GM10266 (cell line): Measurements from ENCODE around the gene ASCL2.

Experiments
- DNase-seq: peaks from one replicate; pipeline ENCODE4 v3.0.0; 2012; ENCODE audit errors: extremely low spot score
- CTCF ChIP-seq: IDR thresholded peaks from 2 replicates; pipeline ENCODE4 v1.5.1; 2012; ENCODE audit warnings: mild to moderate bottlenecking, low read depth; ENCODE audit not compliant: control insufficient read depth, insufficient read depth; ENCODE audit errors: missing control alignments

Gene ASCL2

GRCh38 chr11:2262301-2263070 is 7.9 kb downstream of the ASCL2 start:
- TF ChIP-seq CTCF = no peak
- no peak for DNase-seq

GRCh38 chr11:2261436-2262230 is 8.8 kb downstream of the ASCL2 start:
- no peak for TF ChIP-seq CTCF
- no peak for DNase-seq

- TF ChIP-seq CTCF = no peak
- DNase-seq = no peak
Observed at GRCh38 chr11:2260491-2261364, 9.7 kb downstream of the ASCL2 start.

- no peak for DNase-seq
- TF ChIP-seq CTCF = no peak
Observed at GRCh38 chr11:2259897-2260451, 10.4 kb downstream of the ASCL2 start.

GRCh38 chr11:2259466-2259830 is 10.9 kb downstream of the ASCL2 start:
- TF ChIP-seq CTCF = no peak
- no peak for DNase-seq

GRCh38 chr11:2258501-2259465 is 11.6 kb downstream of the ASCL2 start:
- DNase-seq = no peak
- no peak for TF ChIP-seq CTCF
